DND-41 (cell line): ENCODE results near the gene PTGFRN.

ENCODE experiments used
- EZH2 ChIP-seq: IDR thresholded peaks from 3 replicates; pipeline ENCODE4 v1.6.1; 2012; ENCODE audit warnings: borderline replicate concordance, low read depth, mild to moderate bottlenecking, moderate library complexity, low read length, inconsistent platforms; ENCODE audit not compliant: severe bottlenecking
- TF ChIP-seq, protein P1 (sequence below): IDR thresholded peaks from 2 replicates; pipeline ENCODE4 v1.5.1; 2012; ENCODE audit warnings: borderline replicate concordance, low read length, moderate library complexity, mild to moderate bottlenecking; ENCODE audit not compliant: poor library complexity, severe bottlenecking; ENCODE audit errors: extremely low read depth

DNA sequence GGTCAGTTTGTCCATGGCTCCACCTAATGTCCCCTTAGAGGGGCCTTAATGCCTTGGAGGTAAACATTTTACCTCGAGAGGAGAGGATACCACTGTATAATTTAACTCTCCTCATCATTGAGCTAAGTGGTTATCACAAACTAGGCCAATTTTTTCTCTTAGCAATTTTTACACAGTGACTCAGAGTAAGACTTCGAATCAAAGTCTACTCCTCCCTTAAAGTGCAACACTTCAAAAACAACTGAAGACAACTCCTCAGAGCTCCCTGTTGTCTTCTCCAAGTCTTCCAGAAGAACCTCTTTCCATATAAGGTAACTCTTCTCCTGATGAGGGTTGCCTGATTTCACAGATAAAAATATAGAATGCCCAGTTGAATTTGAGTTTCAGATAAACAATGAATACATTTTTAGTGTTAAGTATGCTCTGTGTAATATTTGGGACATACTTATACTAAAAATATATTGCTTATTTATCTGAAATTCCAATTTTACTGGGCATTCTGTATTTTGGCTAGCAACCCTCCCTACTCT lies 4.9 kb upstream of the PTGFRN start:
- TF ChIP-seq, protein P1, sequence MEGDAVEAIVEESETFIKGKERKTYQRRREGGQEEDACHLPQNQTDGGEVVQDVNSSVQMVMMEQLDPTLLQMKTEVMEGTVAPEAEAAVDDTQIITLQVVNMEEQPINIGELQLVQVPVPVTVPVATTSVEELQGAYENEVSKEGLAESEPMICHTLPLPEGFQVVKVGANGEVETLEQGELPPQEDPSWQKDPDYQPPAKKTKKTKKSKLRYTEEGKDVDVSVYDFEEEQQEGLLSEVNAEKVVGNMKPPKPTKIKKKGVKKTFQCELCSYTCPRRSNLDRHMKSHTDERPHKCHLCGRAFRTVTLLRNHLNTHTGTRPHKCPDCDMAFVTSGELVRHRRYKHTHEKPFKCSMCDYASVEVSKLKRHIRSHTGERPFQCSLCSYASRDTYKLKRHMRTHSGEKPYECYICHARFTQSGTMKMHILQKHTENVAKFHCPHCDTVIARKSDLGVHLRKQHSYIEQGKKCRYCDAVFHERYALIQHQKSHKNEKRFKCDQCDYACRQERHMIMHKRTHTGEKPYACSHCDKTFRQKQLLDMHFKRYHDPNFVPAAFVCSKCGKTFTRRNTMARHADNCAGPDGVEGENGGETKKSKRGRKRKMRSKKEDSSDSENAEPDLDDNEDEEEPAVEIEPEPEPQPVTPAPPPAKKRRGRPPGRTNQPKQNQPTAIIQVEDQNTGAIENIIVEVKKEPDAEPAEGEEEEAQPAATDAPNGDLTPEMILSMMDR, result no peak
- TF ChIP-seq EZH2, result no peak
